Skin epidermis (tissue), 12 donors: ENCODE measurements around the gene NOP58.
"Not testable (repeated sequence)": the region's sequence is repeated elsewhere in the genome, so short reads cannot be mapped to it uniquely, and the experiment has no call there.

ENCODE experiments used
- H3K27ac ChIP-seq, 21 experiments: fragments of 200-600 bp; sonication (generic) in 11 of 21; one replicate each; pipeline ENCODE4 v1.5.0; 2020; ENCODE audit warnings: mild to moderate bottlenecking in 3 of 21, inconsistent platforms in 2 of 21, moderate library complexity in 2 of 21
- H3K4me3 ChIP-seq, 7 experiments: fragments of 200-600 bp; sonication (generic) in 2 of 7; one replicate each; pipeline ENCODE4 v1.5.0; 2020; ENCODE audit warnings: inconsistent platforms in 2 of 7, mild to moderate bottlenecking in 2 of 7, moderate library complexity in 1 of 7

Gene NOP58, protein sequence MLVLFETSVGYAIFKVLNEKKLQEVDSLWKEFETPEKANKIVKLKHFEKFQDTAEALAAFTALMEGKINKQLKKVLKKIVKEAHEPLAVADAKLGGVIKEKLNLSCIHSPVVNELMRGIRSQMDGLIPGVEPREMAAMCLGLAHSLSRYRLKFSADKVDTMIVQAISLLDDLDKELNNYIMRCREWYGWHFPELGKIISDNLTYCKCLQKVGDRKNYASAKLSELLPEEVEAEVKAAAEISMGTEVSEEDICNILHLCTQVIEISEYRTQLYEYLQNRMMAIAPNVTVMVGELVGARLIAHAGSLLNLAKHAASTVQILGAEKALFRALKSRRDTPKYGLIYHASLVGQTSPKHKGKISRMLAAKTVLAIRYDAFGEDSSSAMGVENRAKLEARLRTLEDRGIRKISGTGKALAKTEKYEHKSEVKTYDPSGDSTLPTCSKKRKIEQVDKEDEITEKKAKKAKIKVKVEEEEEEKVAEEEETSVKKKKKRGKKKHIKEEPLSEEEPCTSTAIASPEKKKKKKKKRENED

DNA sequence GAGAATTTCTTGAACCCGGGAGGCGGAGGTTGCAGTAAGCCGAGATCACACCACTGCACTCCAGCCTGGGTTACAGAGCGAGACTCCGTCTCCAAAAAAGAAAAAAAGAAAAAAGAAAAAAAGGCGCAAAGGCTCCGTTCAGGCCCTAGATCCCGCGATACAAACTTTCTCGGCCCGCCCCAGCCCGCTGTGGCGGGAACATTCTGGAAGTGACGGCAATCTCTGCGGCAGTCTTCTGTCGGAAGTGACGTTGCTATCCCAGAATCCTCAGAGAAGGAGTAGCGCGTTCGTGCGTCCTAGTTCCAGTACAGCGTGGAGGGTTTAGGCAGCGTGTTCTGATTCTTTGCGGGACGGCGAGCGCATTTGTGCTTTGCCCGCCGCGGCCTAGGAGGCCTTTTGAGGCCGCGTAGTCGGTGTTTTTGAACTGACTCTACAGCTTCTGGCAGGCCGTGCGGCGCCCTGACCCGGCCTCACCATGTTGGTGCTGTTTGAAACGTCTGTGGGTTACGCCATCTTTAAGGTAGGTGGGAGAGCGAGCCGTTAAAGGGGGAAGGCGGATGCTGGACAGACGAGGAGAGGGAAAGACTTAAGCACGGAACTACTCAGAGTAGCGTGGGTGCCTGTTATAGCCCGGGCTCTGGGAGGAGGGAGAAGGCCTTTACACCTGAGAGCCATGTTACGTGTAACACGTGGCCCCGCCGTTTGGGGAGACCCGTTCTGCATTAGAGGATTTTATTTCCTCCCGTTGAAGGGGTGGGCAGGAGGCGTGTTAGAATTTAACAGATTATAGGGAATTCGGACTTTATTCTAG is at the start of gene NOP58:
Gene NOP58, plus strand, starts transcription at position 297 of the 811 bp plus-strand sequence. Its CDS starts 179 bp downstream, at position 476.
- Histone ChIP-seq H3K4me3 (peak within 1 kb of the TSS; percentile 55 to 93 (median 76)), H3K27ac (peak within 1 kb of the TSS; percentile 89 to 99 (median 95))

GRCh38 chr2:202221873-202222272 is 43.7 kb upstream of the NOP58 start:
- no peak overlapping the region for H3K27ac ChIP-seq

DNA sequence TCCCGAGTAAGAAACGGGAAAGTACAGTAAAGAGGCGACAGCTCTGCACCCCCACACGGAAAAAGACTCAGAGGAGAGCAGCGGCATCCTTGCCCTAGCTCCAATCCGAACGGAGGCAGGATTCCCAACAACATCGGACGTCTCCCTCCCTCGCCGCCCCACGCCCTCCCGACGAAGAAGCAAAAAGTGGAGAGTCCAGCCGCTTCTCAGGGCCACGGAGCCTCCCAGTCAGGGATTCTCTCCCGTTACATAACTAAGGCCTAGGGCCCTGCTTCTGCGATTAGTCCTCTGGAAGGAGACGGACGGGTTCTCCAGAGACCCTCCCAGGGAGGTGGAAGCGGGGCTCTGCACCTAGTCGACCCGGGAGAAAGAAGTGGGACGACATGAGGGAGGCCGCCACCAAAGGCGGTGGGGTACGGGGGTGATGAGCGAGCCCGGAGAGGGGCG is 27.8 kb upstream of the NOP58 start:
- Histone ChIP-seq H3K27ac (peak overlapping the region; percentile 66 to 97 (median 89)), H3K4me3 (peak overlapping the region; percentile 87 to 100 (median 93))

More at GRCh38 chr2:202221873-202222272, 43.7 kb upstream of the NOP58 start:
- H3K4me3 ChIP-seq, result no peak overlapping the region

GRCh38 chr2:202238234-202239197 is 27.0 kb upstream of the NOP58 start, which contains the start of gene SUMO1:
TSS of gene SUMO1 (minus strand) at chr2:202238597. CDS start at chr2:202238451, 146 bp downstream.
- Histone ChIP-seq H3K4me3 (peak within 1 kb of the TSS; percentile 87 to 100 (median 93)), H3K27ac (peak within 1 kb of the TSS; percentile 66 to 97 (median 89))

GRCh38 chr2:202247710-202248109 is 17.9 kb upstream of the NOP58 start:
- H3K27ac ChIP-seq, H3K4me3 ChIP-seq: not testable (repeated sequence)

- Histone ChIP-seq H3K4me3 (no peak overlapping the region), H3K27ac (peak overlapping the region in 1 of 21 experiments; percentile 30)
Measured at GRCh38 chr2:202249521-202250253, 15.9 kb upstream of the NOP58 start.

- Histone ChIP-seq H3K27ac (no peak overlapping the region), H3K4me3 (no peak overlapping the region)
Measured at GRCh38 chr2:202251494-202251893, 14.1 kb upstream of the NOP58 start.

GRCh38 chr2:202261531-202261930 is 4.0 kb upstream of the NOP58 start:
- H3K27ac ChIP-seq, result no peak overlapping the region
- H3K4me3 ChIP-seq, result no peak overlapping the region

DNA sequence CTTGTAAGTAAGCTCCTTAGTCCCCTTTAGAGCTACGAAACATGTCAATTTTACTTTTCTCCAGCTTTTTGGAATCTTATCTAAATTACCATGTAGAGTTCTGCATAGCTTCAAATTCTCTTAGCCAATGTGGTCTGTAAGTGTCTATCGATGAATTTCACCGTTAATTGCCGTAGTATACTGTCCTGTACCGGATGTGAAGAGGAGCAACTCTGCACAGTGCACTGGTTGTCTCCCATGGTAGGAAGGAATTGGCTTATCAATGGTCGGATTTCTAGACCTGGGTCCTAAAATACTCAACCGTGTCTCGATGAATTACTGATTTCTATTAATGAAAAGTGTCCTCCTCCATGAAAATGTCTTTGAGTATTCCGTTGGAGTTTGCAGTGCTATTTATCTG is 1.9 kb downstream of the NOP58 start:
- Histone ChIP-seq H3K4me3 (peak overlapping the region; percentile 55 to 93 (median 76)), H3K27ac (peak overlapping the region in 4 of 21 experiments; percentile 39 to 96 (median 94))

- Histone ChIP-seq H3K27ac (no peak overlapping the region), H3K4me3 (no peak overlapping the region)
Measured at GRCh38 chr2:202269585-202269984, 4.0 kb downstream of the NOP58 start.

DNA sequence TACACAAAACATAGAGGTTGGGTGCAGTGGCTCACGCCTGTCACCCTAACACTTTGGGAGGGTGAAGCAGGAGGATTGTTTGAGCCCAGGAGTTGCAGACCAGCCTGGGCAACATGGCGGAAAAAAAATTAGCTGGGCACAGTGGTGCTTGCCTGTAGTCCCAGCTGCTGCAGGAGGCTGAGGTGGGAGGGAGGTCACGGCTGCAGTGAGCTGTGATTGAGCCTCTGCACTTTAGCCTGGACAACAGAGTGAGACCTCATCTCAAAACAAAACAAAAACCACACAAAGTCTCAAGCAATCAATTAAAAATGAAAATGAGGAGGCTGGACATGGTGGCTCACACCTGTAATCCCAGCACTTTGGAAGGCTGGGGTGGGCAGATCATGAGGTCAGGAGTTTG is 4.9 kb downstream of the NOP58 start:
- Histone ChIP-seq H3K27ac (peak overlapping the region in 1 of 21 experiments; percentile 49), H3K4me3 (no peak overlapping the region)

- not testable (repeated sequence) for H3K4me3 ChIP-seq
- H3K27ac ChIP-seq, result peak overlapping the region in 2 of 21 experiments; percentile 11 to 31
Measured at GRCh38 chr2:202276078-202276720, 10.6 kb downstream of the NOP58 start.

DNA sequence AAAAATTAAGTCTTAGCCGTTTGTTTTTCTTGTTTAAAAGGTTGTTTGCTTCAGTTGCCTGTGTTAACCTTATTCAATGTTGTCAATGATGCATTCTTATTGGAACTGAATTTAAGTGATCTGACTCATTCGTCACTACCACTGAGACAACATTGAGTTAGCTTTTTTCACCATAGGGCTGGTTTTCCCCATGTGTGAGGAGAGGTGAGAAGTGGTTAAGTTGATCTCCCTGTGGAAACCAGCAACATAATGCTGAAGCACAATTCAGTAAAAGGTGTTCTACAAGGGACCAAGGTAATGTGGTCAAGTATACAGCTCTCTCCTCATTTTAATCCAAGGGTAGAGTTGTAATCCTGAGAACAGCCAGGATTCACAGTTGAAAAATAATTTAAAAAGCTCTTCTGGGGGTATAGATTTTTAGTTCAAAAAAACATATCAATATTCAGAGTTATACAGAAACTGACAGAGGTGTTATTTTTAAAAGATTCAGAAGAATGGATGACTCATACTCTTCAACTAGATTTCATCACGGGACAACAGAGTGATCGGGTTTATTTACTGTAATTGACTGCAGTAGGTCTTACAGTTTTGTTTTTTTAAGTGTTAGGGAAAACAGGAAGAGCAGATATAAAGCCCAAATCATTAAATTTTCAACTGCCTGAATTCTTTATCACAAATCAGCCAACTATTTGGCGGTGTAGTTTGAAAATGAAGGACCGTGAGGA is 12.6 kb downstream of the NOP58 start:
- Histone ChIP-seq H3K27ac (peak overlapping the region in 11 of 21 experiments; percentile 12 to 81 (median 43)), H3K4me3 (no peak overlapping the region)

GRCh38 chr2:202278944-202279343 is 13.4 kb downstream of the NOP58 start:
- H3K27ac ChIP-seq, result peak overlapping the region in 11 of 21 experiments; percentile 19 to 81 (median 43)
- H3K4me3 ChIP-seq, result no peak overlapping the region

GRCh38 chr2:202286595-202286994 is 21.0 kb downstream of the NOP58 start:
- Histone ChIP-seq H3K4me3 (no peak overlapping the region), H3K27ac (no peak overlapping the region)

DNA sequence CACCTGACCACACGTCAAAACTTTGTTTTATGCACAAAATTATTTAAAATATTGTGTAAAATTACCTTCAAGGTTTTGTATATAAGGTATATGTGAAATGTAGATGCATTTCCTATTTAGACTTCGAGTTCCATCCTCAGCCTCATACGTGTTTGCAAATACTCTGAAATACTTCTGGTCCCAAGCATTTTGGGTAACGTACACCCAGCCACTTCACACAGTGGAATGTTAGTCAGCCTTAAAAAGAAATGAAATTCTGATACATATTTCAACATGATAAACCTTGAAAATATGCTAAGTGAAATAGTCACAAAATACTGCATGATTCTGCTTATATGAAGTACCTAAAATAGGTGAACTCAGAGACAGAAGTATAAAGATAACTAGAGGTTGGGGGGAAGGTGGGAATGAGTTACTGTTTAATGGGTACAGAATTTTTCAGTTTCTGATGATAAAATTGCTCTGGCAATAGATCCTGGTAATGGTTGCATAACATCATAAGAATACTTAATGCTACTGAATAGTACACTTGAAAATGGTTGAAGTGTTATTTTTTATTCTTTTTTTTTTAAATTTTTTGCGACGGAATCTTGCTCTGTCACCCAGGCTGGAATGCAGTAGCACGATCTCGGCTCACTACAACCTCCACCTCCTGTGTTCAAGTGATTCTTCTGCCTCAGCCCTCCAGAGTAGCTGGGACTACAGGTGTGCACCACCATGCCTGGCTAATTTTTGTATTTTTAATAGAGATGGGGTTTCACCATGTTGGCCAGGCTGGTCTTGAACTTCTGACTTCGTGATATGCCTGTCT is 24.0 kb downstream of the NOP58 start:
- Histone ChIP-seq H3K4me3 (no peak overlapping the region), H3K27ac (no peak overlapping the region)
